GM19099 (cell line): ENCODE data around the gene MIDN.

Experiments used
- POLR2A ChIP-seq: IDR thresholded peaks from 3 replicates; pipeline ENCODE4 v1.6.1; 2011; ENCODE audit warnings: low read depth; ENCODE audit not compliant: insufficient read length; ENCODE audit errors: extremely low read depth

The MIDN gene

DNA sequence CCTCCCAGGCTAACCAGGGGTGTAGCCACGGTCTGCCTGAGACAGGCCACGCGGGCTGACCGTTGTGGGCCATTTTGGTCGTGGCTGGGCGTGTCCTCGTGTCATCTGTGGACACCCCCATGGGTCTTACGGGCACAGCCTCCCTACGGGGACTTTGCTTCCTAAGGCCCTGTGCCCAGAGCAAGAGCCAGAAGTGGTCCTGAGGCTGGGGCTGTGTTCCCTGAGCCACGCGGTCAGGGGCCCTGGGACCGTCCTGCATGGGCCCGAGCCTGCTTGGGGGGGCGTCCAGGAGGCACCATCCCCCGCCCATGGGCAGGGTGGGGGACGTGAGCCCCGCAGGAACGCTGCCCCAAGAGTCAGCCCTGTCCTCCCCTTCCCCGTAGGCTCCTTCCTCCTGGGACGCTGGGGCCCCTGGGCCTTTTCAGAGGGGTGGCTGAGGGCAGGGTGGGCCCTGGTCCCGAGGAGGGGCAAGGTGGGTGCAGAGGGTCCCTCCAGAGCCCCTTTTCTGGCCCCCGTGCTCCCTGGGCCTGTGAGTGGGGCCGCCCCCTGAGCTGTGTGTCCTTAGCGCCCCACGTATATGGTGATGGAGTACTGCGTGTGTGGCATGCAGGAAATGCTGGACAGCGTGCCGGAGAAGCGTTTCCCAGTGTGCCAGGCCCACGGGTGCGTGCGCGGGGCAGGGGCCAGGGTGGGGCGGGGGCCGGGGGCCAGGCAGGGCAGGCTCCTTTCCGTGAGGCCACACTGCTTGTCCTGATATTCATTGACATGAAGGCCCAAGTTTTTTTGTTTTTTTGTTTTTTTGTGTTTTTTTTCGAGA is 29.4 kb upstream of the MIDN start:
- no peak for TF ChIP-seq POLR2A

DNA sequence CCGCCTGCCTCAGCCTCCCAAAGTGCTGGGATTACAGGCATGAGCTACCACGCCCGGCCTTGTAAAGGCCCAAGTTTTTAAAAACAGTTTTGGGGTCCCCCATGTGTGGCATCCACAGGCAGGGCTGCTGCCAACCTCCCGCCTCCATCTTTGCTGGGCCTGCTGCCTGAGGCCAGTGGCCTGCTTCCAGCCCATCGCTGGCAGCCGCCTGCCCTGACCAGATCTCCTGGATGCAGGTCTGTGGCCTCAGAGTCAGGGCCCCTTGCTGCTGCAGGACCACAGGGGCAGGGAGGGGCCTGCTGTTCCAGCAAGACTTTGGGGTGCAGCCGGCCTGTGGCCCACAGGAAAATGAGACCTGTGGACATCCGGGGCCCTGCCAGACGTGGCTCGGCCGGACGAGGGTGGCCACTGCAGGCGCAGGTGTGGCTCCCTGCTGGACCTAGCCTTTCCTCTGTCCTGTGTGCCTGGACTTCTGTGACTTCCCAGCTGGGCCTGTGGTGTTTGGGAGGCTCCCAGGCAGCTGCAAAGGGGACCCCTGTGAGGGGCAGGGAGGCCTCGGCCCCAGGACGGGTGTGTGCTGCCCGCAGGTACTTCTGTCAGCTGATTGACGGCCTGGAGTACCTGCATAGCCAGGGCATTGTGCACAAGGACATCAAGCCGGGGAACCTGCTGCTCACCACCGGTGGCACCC is 28.5 kb upstream of the MIDN start:
- TF ChIP-seq POLR2A, result no peak

DNA sequence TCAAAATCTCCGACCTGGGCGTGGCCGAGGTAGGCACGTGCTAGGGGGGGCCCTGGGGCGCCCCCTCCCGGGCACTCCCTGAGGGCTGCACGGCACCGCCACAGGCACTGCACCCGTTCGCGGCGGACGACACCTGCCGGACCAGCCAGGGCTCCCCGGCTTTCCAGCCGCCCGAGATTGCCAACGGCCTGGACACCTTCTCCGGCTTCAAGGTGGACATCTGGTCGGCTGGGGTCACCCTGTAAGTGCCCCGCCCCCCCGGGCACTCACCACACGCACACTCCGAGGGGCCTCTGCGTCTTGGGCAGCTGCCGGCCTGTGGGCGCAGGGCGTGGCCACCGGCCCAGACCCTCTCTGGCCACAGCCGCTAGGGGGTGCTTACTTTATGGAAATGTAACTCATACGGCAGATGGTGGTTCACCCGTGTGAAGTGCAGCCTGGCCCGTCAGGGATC is 27.9 kb upstream of the MIDN start:
- no peak for TF ChIP-seq POLR2A

DNA sequence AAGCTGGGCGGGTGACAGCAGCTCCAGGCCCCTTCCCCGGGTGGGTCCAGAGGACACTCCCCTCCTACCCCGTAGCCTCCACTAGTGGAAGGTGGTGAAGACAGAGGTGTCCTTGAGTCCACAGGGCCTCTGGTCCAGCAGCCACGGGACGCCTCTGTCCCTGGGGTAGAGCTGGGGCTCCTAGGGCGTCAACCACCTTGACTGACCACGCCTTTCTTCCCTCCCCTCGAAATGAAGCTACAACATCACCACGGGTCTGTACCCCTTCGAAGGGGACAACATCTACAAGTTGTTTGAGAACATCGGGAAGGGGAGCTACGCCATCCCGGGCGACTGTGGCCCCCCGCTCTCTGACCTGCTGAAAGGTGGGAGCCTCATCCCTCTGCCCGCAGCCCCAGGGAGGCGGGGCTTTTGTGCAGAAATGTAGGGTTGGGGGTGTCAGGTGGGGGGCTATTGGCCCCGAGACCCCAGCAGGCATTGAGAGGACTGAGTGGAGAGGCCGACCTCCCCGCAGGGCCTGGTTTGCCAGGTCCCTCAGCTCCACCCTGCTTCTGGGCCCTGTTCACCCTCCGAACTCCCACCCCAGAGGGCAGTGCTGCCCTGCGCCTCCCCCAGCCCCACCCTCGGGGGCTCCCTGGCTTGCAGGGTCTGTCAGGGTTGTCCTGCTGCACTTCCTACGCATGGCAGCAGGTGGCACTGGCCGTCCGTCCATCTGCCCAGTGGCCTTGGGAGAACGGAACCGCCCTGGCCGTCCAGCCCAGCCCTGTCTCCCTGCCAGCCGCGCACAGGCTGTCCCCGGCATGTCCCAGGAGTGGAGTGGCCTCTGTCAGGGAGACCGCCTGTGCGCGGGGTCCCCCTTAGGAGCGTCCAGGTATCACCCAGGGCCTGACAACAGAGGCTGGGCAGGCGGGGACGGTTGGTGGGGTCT is 27.1 kb upstream of the MIDN start:
- TF ChIP-seq POLR2A, result no peak

DNA sequence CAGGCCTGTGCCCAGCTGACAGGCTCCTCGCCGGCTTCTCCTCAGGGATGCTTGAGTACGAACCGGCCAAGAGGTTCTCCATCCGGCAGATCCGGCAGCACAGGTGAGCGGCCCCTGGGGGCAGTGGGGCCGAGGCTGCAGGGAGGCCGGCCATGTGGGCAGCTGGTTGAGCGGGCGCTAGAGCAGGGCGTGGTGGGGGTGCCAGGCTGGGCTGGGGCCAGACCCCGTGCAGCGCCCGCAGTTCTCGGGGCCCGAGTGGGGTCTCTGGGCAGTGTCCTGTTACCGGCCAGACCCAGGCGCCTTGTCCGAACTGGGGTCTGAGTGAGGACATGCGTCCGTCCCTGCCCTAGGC is 26.5 kb upstream of the MIDN start:
- TF ChIP-seq POLR2A, result no peak

DNA sequence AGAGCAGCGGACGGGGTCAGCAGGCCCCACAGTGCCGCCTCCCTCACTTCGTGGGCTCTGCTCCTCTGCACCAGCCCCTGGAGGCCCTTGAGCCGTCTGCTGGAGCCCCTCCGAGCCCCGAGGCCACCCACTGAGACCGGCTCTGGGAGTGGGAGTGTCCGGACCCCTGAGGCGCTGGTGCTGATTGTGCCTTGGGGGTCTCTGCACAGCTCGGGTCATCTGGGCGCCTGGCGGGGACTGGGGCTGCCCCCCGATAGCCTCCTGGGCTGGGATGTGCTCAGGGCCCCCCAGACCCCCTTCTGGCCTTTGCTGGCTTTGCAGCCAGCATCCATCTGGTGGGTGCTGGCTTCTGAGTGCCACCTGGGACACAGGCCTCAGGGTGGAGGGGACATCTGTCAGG is 26.0 kb upstream of the MIDN start:
- no peak for TF ChIP-seq POLR2A

DNA sequence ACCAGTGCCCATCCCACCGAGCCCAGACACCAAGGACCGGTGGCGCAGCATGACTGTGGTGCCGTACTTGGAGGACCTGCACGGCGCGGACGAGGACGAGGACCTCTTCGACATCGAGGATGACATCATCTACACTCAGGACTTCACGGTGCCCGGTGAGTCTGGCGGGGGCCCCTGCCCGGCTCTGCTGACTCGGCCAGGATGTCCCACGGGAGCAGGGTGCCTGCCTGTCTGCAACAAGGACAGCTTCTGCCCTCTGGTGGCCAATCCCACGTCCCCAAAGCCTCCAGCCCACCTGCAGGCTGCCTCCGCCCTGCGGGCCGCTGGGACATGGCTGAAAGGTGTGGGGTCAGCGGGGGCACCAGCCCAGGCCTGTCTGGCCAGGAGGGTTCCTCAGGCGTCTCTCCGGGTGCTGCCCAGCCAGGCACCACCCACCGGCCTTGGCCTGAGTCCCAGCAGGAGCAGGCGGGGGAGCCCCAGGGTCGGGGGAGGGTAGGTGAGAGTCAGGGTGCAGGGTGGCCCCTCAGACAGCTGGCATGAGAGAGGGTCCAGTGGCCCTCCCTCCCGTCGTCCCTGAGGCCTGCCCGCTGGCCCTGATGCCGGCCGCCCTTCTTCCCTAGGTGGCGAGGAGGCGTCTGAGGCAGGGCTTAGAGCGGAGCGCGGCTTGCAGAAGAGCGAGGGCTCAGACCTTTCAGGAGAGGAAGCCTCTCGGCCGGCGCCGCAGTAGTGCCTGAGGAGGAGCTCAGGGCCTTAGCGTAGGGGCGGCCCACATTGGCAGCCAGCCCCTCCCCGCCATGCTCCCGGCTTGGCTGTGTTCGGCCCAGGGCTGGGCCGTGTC is 25.1 kb upstream of the MIDN start:
- TF ChIP-seq POLR2A, result no peak

DNA sequence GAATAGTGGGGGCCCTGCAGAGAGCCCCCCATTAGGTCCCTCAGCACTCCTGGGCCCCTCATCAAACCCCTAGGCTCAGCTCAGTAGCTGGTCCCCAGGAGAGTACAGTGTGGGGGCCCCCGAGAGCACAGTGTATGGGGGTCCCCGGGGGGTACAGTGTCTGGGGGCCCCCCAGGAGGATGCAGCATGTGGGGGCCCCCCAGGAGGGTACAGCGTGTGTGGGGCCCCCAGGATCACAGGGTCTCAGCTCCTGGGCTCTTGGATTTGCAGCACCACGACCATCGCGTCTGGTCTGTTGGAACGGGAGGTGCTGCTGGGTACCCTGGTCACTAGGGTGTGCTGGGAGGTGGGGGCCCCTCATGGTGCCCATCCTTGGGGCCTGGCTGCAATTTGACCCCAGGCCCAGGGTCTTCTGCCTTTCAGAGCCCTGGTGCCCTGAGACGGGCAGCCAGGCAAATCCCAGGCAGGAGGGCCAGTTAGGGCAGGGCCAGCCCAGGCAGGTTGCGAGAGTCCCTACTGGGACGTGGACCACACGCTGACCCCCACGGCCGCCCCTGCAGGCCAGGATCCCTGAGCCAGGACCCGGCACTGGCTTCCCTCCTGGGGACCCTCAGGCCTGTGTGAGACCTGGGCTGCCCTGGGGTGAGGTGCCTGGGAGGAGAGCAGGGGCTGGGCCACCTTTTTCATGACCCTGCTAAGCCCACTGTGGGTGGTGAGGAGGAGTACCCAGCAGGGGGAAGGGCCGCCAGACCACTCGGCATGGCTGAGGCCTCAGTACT is 24.1 kb upstream of the MIDN start:
- no peak for TF ChIP-seq POLR2A

DNA sequence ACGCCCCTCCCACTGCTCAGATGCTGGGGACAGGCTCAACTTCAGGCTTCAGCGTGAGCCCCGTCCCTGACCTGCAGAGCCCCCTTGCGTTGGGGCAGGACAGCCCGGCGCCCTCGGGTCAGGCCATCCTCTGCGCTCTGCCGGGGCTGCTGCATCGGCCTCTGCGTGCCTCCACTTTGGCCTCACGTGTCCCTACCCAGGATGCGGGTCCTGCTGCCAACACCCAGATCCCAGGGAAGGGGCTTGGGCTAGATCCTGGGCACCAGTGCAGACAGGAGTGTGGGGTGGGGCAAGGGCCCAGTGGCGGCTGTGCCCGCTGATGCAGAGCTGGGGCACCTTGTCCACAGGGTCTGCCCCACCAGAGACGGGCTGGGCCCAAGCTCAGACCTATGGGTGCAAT is 23.5 kb upstream of the MIDN start:
- TF ChIP-seq POLR2A, result no peak

DNA sequence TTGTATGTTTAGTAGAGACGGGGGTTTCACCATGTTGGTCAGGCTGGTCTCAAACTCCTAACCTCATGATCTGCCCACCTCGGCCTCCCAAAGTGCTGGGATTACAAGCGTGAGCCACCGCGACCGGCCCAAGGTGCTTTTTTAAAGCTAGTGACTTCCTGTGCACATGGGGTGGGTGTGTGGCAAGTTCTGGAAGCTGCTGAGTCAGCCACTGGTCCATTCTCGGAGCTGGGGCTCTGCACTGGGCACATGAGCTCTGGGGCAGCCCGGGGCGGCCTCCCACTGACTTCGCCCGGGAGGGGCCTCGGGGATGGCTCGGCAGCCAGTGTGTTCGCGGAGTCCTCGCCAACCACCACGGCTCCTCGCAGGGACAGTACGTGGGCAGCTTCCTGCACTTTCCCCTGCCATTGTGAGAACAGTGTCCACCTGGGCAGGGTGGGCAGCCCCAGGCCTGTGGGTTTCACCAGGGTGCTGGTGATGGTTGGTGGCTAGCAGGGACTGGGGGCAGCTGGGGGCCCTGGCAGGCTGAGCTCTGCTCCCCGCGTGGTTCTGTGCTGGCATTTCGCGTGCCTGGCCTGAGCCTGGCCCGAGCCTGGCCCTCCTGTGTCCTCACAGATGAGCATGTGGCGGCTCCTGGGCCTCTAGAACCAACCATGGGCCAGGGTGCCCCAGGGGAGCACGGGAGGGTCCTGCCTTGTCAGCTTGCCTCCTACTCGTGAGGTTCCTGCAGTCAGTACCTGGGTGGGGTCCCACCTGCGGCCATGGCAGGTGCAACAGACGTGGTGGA is 22.8 kb upstream of the MIDN start:
- TF ChIP-seq POLR2A, result no peak

DNA sequence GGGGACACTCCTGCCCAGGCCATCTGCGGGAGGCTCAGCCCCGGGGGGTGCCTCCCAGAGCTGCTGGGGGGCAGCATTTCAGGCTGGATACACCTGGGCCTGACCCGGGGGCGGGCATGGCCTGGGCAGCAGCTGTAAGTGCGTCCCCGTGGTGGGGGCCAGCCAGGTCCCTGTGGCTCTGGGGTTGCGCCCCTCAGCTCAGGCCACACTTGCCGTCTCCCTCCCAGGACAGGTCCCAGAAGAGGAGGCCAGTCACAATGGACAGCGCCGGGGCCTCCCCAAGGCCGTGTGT is 22.2 kb upstream of the MIDN start:
- no peak for TF ChIP-seq POLR2A

DNA sequence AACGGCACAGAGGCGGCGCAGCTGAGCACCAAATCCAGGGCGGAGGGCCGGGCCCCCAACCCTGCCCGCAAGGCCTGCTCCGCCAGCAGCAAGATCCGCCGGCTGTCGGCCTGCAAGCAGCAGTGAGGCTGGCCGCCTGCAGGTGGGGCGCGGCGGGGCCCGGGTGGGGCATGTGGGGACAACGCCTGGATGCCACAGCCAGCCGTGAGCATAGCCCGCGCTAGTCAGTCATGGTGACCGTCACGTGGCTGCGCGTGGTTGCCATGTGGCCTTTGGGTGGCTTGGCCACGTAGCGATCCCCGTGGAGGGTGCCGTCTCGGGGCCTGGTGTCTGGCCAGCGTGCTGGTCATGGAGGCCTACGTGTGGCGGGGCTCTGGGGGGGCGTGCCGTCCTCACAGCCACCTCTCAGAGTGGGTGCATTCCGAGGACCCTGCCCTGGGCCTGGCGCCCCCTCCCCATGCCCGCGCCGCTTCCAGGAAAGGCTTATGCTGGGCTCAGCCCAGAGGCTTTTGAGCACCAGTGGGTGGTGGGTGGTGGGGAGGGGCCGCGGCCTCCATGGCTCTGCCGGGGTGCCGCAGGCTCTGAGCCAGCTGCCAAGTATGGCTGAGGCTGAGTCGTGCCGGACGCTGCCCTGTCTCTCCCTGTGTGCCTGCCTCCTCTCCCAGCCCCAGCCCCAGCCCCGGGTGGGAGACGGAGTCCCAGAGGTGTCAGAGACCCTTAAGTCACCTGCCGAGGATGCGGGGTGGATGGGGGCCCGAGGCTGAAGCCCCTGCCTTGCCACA is 21.7 kb upstream of the MIDN start:
- no peak for TF ChIP-seq POLR2A
